HEK293 (cell line): Measurements from ENCODE around the gene MGST3.

Experiments used
- ATF2 ChIP-seq: fragments of 450-650 bp; formaldehyde crosslinking; IDR thresholded peaks from 2 replicates; pipeline ENCODE4 v1.5.1; 2016; ENCODE audit warnings: missing biosample characterization, missing genetic modification characterization, low read depth
- BCL11B ChIP-seq: fragments of 450-650 bp; formaldehyde crosslinking; IDR thresholded peaks from 2 replicates; pipeline ENCODE4 v1.5.1; 2016; ENCODE audit warnings: low read depth, missing biosample characterization, missing genetic modification characterization
- CTCF ChIP-seq: fragments of 450-650 bp; formaldehyde crosslinking; IDR thresholded peaks from 2 replicates; pipeline ENCODE4 v1.5.1; 2016; ENCODE audit warnings: missing biosample characterization, missing genetic modification characterization
- PBX3 ChIP-seq: sonication (generic); formaldehyde crosslinking; IDR thresholded peaks from 2 replicates; pipeline ENCODE4 v1.8.1; 2022; ENCODE audit warnings: mild to moderate bottlenecking, moderate library complexity, missing genetic modification reagents
- TCF7L2 ChIP-seq: IDR thresholded peaks from 2 replicates; pipeline ENCODE4 v1.6.1; 2011; ENCODE audit warnings: low read depth, mild to moderate bottlenecking, inconsistent platforms, low read length, moderate library complexity, borderline replicate concordance
- ZNF239 ChIP-seq: fragments of 450-650 bp; formaldehyde crosslinking; IDR thresholded peaks from 2 replicates; pipeline ENCODE4 v1.5.1; 2016; ENCODE audit warnings: missing biosample characterization, missing genetic modification characterization
- ZNF274 ChIP-seq, 2 experiments: fragments of 200-500 bp in 1 of 2; fragments of 450-650 bp in 1 of 2; sonication (Bioruptor generic) in 1 of 2; formaldehyde crosslinking in 1 of 2; IDR thresholded peaks; 2 replicates each; pipeline versions ENCODE4 v1.5.1 to v1.6.1; 2014 to 2016; ENCODE audit warnings: borderline replicate concordance in 1 of 2, inconsistent platforms in 1 of 2, low read length in 1 of 2, missing biosample characterization in 1 of 2, missing genetic modification characterization in 1 of 2
- ZNF510 ChIP-seq: fragments of 450-650 bp; formaldehyde crosslinking; IDR thresholded peaks from 2 replicates; pipeline ENCODE4 v1.5.1; 2018; ENCODE audit warnings: mild to moderate bottlenecking, missing genetic modification characterization, missing biosample characterization; ENCODE audit not compliant: insufficient replicate concordance

GRCh38 chr1:165597883-165598675 lies 33.0 kb upstream of the MGST3 start:
- no peak for TF ChIP-seq ZNF239 (tag by site-specific recombination)
- no peak for TF ChIP-seq BCL11B
- TF ChIP-seq CTCF (tag by site-specific recombination) = no peak
- no peak for TF ChIP-seq TCF7L2
- TF ChIP-seq ATF2 (tag by site-specific recombination) = no peak
- no peak for TF ChIP-seq ZNF274 (IDR thresholded peaks at IDR 0.05; ENCODE audit: low read length)
- no peak for TF ChIP-seq ZNF274 (tag by site-specific recombination; IDR thresholded peaks at IDR 0.05; ENCODE audit: borderline replicate concordance)
- no peak for TF ChIP-seq ZNF510 (tag by site-specific recombination)
- no peak for TF ChIP-seq PBX3
